HG03196 (cell line): ENCODE data around the gene OGA.

Experiments used
- ATAC-seq: cut with Tn5 transposase; IDR thresholded peaks from one replicate; pipeline ENCODE4 v1.9.1; 2021; ENCODE audit not compliant: unreplicated experiment

The OGA gene

GRCh38 chr10:101776161-101776817 is 42.0 kb downstream of the OGA start:
- ATAC-seq: no peak

- no peak for ATAC-seq
Measured at GRCh38 chr10:101775273-101776160, 42.7 kb downstream of the OGA start, which contains the start of gene FGF8. Gene FGF8, minus strand, starts transcription at chr10:101776114. Its CDS starts 214 bp downstream, at chr10:101775900.

- no peak for ATAC-seq
Measured at GRCh38 chr10:101774589-101775272, 43.5 kb downstream of the OGA start.

GRCh38 chr10:101773923-101774588 is 44.2 kb downstream of the OGA start:
- no peak for ATAC-seq

- ATAC-seq: no peak
Measured at GRCh38 chr10:101772895-101773761, 45.1 kb downstream of the OGA start.

GRCh38 chr10:101772017-101772894 is 46.0 kb downstream of the OGA start:
- no peak for ATAC-seq

GRCh38 chr10:101771380-101771779 is 46.9 kb downstream of the OGA start:
- ATAC-seq: no peak

- ATAC-seq: no peak
Measured at GRCh38 chr10:101770331-101771215, 47.7 kb downstream of the OGA start.

- ATAC-seq: no peak
Measured at GRCh38 chr10:101769541-101770180, 48.6 kb downstream of the OGA start.

- ATAC-seq: no peak
Measured at GRCh38 chr10:101768791-101769170, 49.5 kb downstream of the OGA start.

GRCh38 chr10:101767966-101768790 is 50.1 kb downstream of the OGA start:
- no peak for ATAC-seq

GRCh38 chr10:101767600-101767945 is 50.7 kb downstream of the OGA start:
- no peak for ATAC-seq

GRCh38 chr10:101766753-101767599 is 51.3 kb downstream of the OGA start:
- ATAC-seq: no peak

GRCh38 chr10:101766306-101766705 is 51.9 kb downstream of the OGA start:
- ATAC-seq: no peak

- ATAC-seq: no peak
Measured at GRCh38 chr10:101763141-101763846, 55.0 kb downstream of the OGA start.
